ENCODE measurements around the gene CENPL. TPM values are rescaled to one million over a fixed set of nuclear protein-coding genes. Genes with fewer than 3 reads are reported as not detected.

The CENPL gene
- total RNA-seq, 1 donor: 5.2 TPM

Other genes with a start within 250 kb of the CENPL start
- gene SLC9C2, start 221.8 kb downstream of the CENPL start, total RNA-seq: not detected
- gene TEX50, start 189.5 kb downstream of the CENPL start, total RNA-seq: not detected
- gene ANKRD45, start 155.0 kb downstream of the CENPL start, total RNA-seq: 0.10 TPM
- 31.8 TPM for gene KLHL20, start 109.9 kb downstream of the CENPL start, total RNA-seq
- 2.4 TPM for gene DARS2, start 210 bp downstream of the CENPL start, total RNA-seq
- gene GAS5, start 43.1 kb upstream of the CENPL start, total RNA-seq: 745 TPM
- 13.4 TPM for gene ZBTB37, start 43.5 kb upstream of the CENPL start, total RNA-seq
- gene SERPINC1, start 92.4 kb upstream of the CENPL start, total RNA-seq: 0.10 TPM
- gene RC3H1, start 197.5 kb upstream of the CENPL start, total RNA-seq: 61.0 TPM

Data from mononuclear cell (primary cell).